Hematopoietic multipotent progenitor cell treated with erythropoietin and hydrocortisone succinate and interleukin-3 and kit ligand, for 8 days (in vitro differentiated cells): ENCODE data around the gene PTGR2.
A peak's percentile ranks its signal among the peaks of the same experiment; 100 is the strongest.
"Not testable (repeated sequence)": the region's sequence is repeated elsewhere in the genome, so short reads cannot be mapped to it uniquely, and the experiment has no call there.

ENCODE experiments used
- DNase-seq: peaks from one replicate; pipeline ENCODE4 v3.0.0-alpha.2; 2015

PTGR2 gene

GRCh38 chr14:73833530-73834260 lies 17.9 kb upstream of the PTGR2 start:
- DNase-seq, result no peak

GRCh38 chr14:73834261-73834625 lies 17.4 kb upstream of the PTGR2 start:
- DNase-seq, result no peak

DNA sequence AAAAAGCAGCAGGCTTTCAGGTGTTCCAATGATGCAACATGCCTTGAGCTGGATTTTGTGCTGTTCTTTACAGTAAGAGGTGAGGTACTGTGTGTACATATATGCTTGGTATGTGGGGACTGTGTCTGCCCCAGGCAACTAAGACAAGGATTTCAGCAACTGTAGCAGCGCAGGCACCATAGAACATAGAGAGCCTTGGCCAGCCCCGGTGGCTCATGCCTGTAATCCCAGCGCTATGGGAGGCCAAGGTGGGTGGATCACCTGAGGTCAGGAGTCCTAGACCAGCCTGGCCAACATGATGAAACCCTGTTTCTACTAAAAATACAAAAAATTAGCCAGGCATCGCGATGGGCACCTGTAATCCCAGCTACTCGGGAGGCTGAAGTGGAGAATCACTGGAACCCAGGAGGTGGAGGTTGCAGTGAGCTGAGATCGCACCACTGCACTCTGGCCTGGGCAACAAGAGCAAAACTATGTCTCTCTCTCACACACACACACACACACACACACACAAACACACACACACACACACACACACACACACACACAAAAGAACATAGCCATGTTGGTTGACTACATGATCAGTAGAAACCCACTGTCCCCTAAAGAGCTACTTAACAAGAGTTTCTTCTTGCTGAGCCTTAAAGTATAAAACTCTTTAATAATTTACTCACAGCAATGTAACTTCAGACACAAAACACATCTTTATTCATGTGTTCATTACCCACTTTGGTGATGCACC lies 13.2 kb upstream of the PTGR2 start:
- not testable (repeated sequence) for DNase-seq

DNA sequence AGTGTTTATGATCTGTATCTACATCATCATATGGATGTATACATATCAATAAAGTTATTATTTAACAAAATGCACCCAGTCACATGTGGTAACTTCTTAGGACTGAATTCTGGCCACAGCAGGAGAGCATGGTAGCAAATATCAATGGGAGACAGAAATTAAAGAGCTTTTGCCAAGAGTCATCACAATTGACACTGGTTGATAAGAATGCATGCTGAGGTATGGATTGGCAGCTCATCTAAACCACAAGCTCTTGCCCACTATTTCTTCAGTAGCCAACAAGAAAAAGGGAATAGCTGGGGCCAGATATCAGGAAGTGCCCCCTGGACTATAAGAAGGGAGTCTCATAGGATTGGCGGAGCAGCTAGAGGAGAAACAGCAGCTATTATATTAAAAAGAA lies 9.4 kb upstream of the PTGR2 start:
- peak; percentile 79 for DNase-seq

GRCh38 chr14:73842851-73843250 lies 8.8 kb upstream of the PTGR2 start:
- DNase-seq, result no peak

- no peak for DNase-seq
These were observed 8.3 kb upstream of the PTGR2 start for GRCh38 chr14:73843296-73843695.

DNA sequence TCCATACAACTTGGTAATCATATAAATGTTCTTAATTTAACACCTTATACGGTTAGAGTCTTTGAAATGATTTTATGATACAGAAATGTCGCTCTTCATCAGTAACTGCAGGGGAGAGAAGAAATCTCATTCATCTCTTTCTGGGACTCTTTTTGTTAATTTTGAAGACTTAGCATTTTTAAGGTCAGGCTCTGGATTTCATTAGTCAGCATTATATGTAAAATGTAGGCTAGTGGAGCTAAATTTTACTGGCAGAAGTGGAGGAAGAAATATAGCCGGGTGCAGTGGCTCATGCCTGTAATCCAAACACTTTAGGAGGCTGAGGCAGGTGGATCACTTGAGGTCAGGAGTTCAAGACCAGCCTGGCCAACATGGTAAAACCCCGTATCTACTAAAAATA lies 4.7 kb upstream of the PTGR2 start:
- no peak for DNase-seq

DNA sequence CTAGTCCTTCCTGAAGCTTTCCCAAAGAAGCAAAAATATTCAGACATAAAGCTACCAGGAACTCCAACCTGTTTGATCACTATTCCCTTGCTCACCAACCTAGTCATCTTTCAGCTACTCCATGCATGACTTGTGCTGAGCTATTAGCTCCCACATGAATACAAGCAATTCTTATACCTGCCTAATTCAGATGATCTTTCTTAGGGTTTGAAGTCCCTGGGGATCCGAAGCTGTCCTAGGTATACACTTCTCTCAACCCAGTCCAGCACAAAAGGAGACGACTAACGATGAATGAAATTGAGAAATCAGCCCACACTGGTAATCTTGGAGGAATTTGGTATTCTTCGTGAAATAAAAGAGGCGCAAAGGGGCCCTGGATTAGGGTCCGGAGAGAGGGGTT lies 631 bp upstream of the PTGR2 start:
- DNase-seq, result no peak

- no peak for DNase-seq
These were observed 7.5 kb downstream of the PTGR2 start for GRCh38 chr14:73859145-73859544.

DNA sequence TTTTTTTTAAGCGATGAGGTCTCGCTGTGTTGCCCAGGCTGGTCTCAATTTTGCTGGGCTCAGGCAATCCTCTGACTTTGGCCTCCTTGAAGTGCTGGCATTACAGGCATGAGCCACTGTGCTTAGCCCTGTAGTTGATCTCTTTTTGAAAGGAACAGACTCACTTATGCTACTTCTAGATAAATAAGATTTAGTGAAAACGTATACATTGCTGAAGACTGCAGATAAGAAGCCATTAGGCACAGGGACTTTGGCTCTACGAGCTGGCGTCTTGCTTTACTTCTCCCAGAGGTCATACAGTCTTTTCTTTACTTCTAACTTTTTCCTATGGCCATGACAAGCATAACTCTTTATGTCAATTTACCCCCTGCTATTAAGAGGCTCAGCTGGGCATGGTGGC lies 9.4 kb downstream of the PTGR2 start:
- DNase-seq, result peak; percentile 86

DNA sequence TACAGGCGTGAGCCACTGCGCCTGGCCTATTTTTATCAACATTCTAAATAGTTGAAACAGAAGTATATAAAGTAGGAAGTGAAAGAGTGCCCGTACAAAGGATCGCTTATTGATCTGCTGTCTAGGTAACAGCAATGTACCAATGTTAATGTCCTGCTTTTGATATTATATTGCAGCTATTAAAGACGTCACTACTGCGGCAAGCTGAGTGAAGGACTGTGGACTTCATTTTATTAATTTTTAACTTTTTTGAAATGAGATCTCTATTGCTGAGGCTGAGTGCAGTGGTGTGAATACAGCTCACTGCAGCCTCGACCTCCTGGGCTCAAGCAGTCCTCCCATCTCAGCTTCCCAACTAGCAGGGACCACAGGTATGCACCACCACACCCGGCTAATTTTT lies 10.8 kb downstream of the PTGR2 start:
- DNase-seq, result no peak

GRCh38 chr14:73863209-73863608 lies 11.6 kb downstream of the PTGR2 start:
- no peak for DNase-seq

DNA sequence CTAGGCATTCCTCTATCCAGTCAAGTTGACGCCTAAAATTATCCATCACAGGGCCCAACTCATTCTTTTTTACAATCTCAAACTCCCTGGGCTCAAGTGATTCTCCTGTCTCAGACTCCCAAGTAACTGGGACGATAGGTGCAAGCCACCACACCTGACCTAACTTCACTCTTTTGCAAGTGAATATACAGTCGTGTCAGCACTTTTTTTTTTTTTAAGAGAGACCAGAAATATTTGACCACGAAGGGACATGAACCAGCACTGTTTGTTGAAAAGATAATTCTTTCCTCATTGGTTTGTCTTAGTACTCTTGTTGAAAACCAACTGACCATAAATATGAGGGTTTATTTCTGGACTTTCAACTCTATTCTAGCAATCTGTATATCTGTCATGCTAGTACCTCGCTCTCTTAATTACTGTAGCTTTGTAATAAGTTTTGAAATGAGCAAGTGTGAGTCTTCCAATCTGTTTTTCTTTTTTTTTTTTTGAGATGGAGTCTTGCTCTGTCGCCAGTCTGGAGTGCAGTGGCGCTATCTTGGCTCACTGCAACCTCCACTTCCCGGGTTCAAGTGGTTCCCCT lies 14.0 kb downstream of the PTGR2 start:
- no peak for DNase-seq

DNA sequence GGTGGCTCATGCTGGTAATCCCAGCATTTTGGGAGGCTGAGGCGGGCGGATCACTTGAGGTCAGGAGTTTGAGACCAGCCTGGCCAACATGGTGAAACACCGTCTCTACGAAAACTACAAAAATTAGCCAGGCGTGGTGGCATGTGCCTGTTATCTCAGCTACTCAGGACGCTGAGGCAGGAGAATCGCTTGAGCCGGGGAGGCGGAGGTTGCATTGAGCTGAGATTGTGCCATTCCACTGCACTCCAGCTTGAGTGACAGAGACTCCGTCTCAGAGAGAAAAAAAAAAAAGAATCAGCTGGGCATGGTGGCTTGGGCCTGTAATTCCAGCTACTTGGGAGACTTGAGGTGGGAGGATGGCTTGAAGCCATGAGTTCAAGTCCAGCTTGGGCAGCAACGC lies 18.1 kb downstream of the PTGR2 start:
- peak; percentile 59 for DNase-seq

DNA sequence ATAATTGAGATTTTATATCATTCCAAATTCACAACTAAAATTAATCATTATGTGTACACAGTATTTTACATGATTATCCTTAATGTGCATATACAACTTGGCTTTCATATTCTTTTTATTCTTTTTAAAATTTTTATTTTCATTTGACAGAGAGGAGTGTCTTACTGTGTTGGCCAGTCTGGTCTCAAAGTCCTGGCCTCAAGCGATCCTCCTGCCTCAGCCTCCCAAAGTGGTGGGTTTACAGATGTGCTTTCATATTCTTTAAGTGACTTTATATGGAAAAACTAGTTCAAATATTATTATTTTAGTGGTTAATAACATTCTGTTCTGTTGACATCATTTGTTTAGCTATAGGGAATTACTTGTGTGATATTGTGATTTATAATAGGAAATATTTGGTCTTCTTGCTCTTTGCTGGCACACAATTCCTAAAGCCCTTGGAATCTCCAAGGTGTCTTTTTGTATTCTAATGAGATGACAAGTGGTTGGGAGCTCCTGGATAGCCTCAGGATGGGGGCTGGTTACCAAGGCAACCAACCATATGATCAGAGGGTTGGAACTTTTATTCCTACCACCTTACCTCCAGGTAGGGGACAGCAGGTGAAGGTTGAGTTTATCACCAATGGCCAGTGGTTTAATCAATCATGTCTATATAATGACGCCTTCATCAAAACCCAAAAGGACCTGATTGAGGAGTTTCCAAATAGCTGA lies 19.0 kb downstream of the PTGR2 start:
- no peak for DNase-seq

DNA sequence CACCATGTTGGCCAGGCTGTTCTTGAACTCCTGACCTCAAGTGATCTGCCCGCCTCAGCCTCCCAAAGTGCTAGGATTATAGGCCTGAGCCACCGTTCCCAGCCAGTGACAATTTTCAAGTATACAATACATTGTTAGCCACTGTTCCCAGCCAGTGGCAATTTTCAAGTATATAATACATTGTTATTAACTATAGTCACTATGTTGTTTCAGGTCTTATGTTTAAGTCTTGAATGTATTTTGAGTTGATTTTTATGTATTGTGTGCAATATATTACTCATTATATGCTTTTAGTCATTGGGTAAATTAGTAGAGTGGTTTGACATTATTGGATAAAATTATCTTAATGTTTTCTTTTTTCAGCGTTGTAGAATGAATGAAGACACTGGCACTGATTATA lies 22.0 kb downstream of the PTGR2 start:
- no peak for DNase-seq

DNA sequence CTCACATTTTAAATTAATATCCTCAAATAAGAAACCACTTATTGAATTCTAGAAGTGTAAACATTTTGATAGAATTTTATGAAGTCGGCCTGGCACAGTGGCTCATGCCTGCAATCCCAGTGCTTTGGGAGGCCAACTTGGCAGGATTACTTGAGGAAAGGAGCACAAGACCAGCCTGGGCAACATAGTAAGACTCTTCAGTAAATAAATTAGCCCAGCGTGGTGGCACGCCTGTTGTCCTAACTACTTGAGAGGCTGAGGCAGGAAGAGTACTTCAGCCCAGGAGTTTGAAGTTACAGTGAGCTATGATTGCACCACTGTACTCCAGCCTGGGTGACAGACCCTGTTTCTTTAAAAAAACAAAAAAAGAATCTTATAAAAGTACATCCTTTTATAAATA lies 26.2 kb downstream of the PTGR2 start:
- DNase-seq, result no peak

- DNase-seq, result no peak
These were observed 26.8 kb downstream of the PTGR2 start for GRCh38 chr14:73878436-73878835.

- DNase-seq, result no peak
These were observed 27.4 kb downstream of the PTGR2 start for GRCh38 chr14:73879027-73879426.

DNA sequence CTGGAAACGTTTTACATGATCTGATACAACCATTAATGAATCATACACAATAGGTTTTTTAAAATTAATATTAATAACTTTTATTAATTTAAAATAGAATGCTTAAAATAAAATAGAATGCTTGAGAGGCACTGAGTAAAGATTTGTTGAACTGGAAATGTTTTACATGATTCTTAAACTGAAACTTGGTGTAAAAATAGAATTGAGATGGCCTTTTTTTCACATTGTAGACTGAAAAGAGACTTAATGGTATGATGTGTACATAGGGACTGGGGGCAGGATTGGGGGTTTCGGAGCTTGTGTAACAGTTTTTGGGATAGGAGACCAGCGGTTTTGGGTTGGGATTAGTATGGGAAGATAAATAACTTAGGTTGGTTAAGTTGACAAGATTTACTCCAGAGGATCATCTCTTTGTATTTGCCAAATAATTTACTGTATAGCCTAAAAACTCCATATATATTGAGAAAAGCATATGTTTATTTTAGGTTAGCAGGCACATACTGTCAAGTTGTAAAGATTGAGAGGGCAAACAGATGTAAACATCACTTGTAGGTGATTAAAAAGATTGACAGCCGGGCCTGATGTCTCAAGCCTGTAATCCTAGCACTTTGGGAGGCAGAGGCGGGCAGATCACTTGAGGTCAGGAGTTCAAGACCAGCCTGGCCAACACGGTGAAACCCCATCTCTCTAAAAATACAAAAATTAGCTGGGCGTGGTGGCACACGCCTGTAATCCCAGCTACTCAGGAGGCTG lies 33.0 kb downstream of the PTGR2 start:
- no peak for DNase-seq

GRCh38 chr14:73886449-73887317 lies 35.1 kb downstream of the PTGR2 start, which contains the start of gene ZNF410:
ZNF410 (plus strand) TSS chr14:73886859; CDS start chr14:73892176, 5,317 bp downstream.
- DNase-seq, result peak; percentile 96

DNA sequence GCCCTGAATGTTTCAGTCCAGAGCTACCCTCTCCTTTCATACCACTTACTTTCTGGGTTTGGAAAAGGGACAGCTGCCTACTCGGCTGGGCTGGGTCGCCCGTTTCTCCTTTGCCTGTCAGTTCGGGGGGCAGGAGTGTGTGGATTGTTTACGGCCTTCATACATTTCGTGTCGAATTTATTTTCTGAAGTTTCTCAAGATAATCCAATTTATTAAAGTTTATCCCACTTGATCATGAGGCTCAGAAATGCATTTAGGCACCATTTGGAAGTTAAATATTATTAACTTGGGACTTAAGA lies 35.6 kb downstream of the PTGR2 start:
- DNase-seq, result no peak
